Body of pancreas (tissue), 4 donors: ENCODE results near the gene MYL4.

Experiments
- CTCF ChIP-seq, 7 experiments: fragments of 450-650 bp in 4 of 7; fragments of 200-600 bp in 3 of 7; sonication (generic) in 3 of 7; IDR thresholded peaks; one replicate each; pipeline ENCODE4 v1.5.1; 2016 to 2019; ENCODE audit warnings: antibody characterized with exemption in 7 of 7
- POLR2A ChIP-seq, 3 donors: fragments of 450-650 bp; IDR thresholded peaks; one replicate each; pipeline ENCODE4 v1.6.1; 2016; ENCODE audit warnings: antibody characterized with exemption in 3 of 3, mild to moderate bottlenecking in 2 of 3

GRCh38 chr17:47252766-47253512 lies 43.8 kb downstream of the MYL4 start:
- TF ChIP-seq CTCF (IDR thresholded peaks at IDR 0.05), result no peak
- no peak for TF ChIP-seq POLR2A (IDR thresholded peaks at IDR 0.05)
